Glomerular endothelial cell (primary cell): ENCODE results near the gene PDCD4. TPM values are rescaled to one million over a fixed set of nuclear protein-coding genes. Genes with fewer than 3 reads are reported as not detected.
"Not testable (repeated sequence)": the region's sequence is repeated elsewhere in the genome, so short reads cannot be mapped to it uniquely, and the experiment has no call there.

Experiments
- DNase-seq: peaks from one replicate; pipeline ENCODE4 v3.0.0-alpha.2; 2011; ENCODE audit warnings: low read depth, low spot score; ENCODE audit errors: extremely low read depth
- total RNA-seq: library from RNA; depleted of rRNA; stranded (reverse); fragments of >200 nt; gene quantifications from 2 replicates; pipeline ENCODE4 v1.2.3, GENCODE V29; 2015

The PDCD4 gene
- total RNA-seq, 1 donor from 2014 or later = 56.6 TPM

- no peak for DNase-seq
Measured at GRCh38 chr10:110876788-110877187, 5.1 kb downstream of the PDCD4 start.

GRCh38 chr10:110880012-110880411 is 8.3 kb downstream of the PDCD4 start:
- DNase-seq = no peak

- DNase-seq = no peak
Measured at GRCh38 chr10:110881247-110881646, 9.5 kb downstream of the PDCD4 start.

- DNase-seq = no peak
Measured at GRCh38 chr10:110881905-110882304, 10.2 kb downstream of the PDCD4 start.

GRCh38 chr10:110883924-110884323 is 12.2 kb downstream of the PDCD4 start:
- no peak for DNase-seq

GRCh38 chr10:110885932-110886674 is 14.4 kb downstream of the PDCD4 start:
- DNase-seq = no peak

- DNase-seq = no peak
Measured at GRCh38 chr10:110887560-110887959, 15.8 kb downstream of the PDCD4 start.

- DNase-seq = no peak
Measured at GRCh38 chr10:110892602-110893288, 21.0 kb downstream of the PDCD4 start.

- DNase-seq = peak; percentile 9
Measured at GRCh38 chr10:110893559-110894179, 21.9 kb downstream of the PDCD4 start.

- no peak for DNase-seq
Measured at GRCh38 chr10:110897184-110897583, 25.5 kb downstream of the PDCD4 start.

- DNase-seq = no peak
Measured at GRCh38 chr10:110898391-110898790, 26.7 kb downstream of the PDCD4 start.

- no peak for DNase-seq
Measured at GRCh38 chr10:110900983-110901382, 29.3 kb downstream of the PDCD4 start.

- no peak for DNase-seq
Measured at GRCh38 chr10:110901954-110902819, 30.5 kb downstream of the PDCD4 start.

GRCh38 chr10:110903280-110904278 is 31.9 kb downstream of the PDCD4 start:
- no peak for DNase-seq

- DNase-seq = no peak
Measured at GRCh38 chr10:110910138-110910537, 38.4 kb downstream of the PDCD4 start.

- no peak for DNase-seq
Measured at GRCh38 chr10:110912374-110912773, 40.6 kb downstream of the PDCD4 start.

GRCh38 chr10:110914431-110914830 is 42.7 kb downstream of the PDCD4 start:
- no peak for DNase-seq

GRCh38 chr10:110915035-110915434 is 43.3 kb downstream of the PDCD4 start:
- DNase-seq = no peak

- not testable (repeated sequence) for DNase-seq
Measured at GRCh38 chr10:110915600-110915999, 43.9 kb downstream of the PDCD4 start.
